Smooth muscle cell (in vitro differentiated cells): ENCODE data around the gene KRTAP16-1. TPM values are rescaled to one million over a fixed set of nuclear protein-coding genes. Genes with fewer than 3 reads are reported as not detected.

Source experiments
- DNase-seq: peaks from one replicate; lab custom pipeline; 2025; ENCODE audit not compliant: unreplicated experiment; lab: John Stamatoyannopoulos, UW
- H2AFZ ChIP-seq: fragments of 200-600 bp; sonication (generic); 2 replicates; pipeline ENCODE4 v1.6.0; 2016; ENCODE audit warnings: antibody characterized with exemption, low read depth, mild to moderate bottlenecking
- H3F3A ChIP-seq: fragments of 200-600 bp; sonication (generic); 2 replicates; pipeline ENCODE4 v1.6.0; 2017; ENCODE audit warnings: antibody characterized with exemption, low read depth
- H3K27ac ChIP-seq: fragments of 200-600 bp; sonication (generic); 2 replicates; pipeline ENCODE4 v1.5.1; 2016; ENCODE audit warnings: low read depth, mild to moderate bottlenecking
- H3K27me3 ChIP-seq: fragments of 200-600 bp; sonication (generic); 2 replicates; pipeline ENCODE4 v1.6.1; 2016; ENCODE audit warnings: low read depth, mild to moderate bottlenecking
- H3K36me3 ChIP-seq: fragments of 200-600 bp; sonication (generic); 2 replicates; pipeline ENCODE4 v1.5.1; 2016; ENCODE audit warnings: low read depth
- H3K4me1 ChIP-seq: fragments of 200-600 bp; sonication (generic); 2 replicates; pipeline ENCODE4 v1.5.1; 2016; ENCODE audit warnings: low read depth
- H3K4me2 ChIP-seq: fragments of 200-600 bp; sonication (generic); 2 replicates; pipeline ENCODE4 v1.6.0; 2016; ENCODE audit warnings: mild to moderate bottlenecking
- H3K4me3 ChIP-seq: fragments of 200-600 bp; sonication (generic); 2 replicates; pipeline ENCODE4 v1.5.1; 2016; ENCODE audit warnings: mild to moderate bottlenecking
- H3K79me2 ChIP-seq: fragments of 200-600 bp; sonication (generic); 2 replicates; pipeline ENCODE4 v1.6.0; 2016; ENCODE audit warnings: low read depth, mild to moderate bottlenecking
- H3K9ac ChIP-seq: fragments of 200-600 bp; sonication (generic); 2 replicates; pipeline ENCODE4 v1.6.0; 2016; ENCODE audit warnings: low read depth
- H3K9me3 ChIP-seq: fragments of 200-600 bp; sonication (generic); replicated peaks from 2 replicates; pipeline ENCODE4 v1.5.1; 2016; ENCODE audit warnings: low read depth
- H4K20me1 ChIP-seq: fragments of 200-600 bp; sonication (generic); 2 replicates; pipeline ENCODE4 v1.6.0; 2016; ENCODE audit warnings: low read depth
- WGBS: methylation state at CpG from one replicate; pipeline ENCODE4 v1.1.7; 2016; ENCODE audit warnings: low lambda C conversion rate; 5-methylcytosine and 5-hydroxymethylcytosine counted together
- polyA plus RNA-seq: library from polyadenylated mRNA; unstranded; fragments of >200 nt; fragmentation: Nextera tagmentation; extraction: Ambion mirVana; gene quantifications from 2 replicates; pipeline ENCODE4 v1.2.1, GENCODE V29; 2016
- total RNA-seq: library from RNA; depleted of rRNA; stranded (reverse); fragments of >200 nt; gene quantifications from 2 replicates; pipeline ENCODE4 v1.2.3, GENCODE V29; 2014
- TF ChIP-seq, protein P1 (sequence below): fragments of 200-600 bp; sonication (generic); IDR thresholded peaks from 2 replicates; pipeline ENCODE4 v1.5.1; 2017; ENCODE audit warnings: borderline replicate concordance, mild to moderate bottlenecking, antibody characterized with exemption; ENCODE audit not compliant: insufficient read depth, poor library complexity, severe bottlenecking

The KRTAP16-1 gene
- total and polyA plus RNA-seq, 2 experiments from 2014 or later: not detected

DNA sequence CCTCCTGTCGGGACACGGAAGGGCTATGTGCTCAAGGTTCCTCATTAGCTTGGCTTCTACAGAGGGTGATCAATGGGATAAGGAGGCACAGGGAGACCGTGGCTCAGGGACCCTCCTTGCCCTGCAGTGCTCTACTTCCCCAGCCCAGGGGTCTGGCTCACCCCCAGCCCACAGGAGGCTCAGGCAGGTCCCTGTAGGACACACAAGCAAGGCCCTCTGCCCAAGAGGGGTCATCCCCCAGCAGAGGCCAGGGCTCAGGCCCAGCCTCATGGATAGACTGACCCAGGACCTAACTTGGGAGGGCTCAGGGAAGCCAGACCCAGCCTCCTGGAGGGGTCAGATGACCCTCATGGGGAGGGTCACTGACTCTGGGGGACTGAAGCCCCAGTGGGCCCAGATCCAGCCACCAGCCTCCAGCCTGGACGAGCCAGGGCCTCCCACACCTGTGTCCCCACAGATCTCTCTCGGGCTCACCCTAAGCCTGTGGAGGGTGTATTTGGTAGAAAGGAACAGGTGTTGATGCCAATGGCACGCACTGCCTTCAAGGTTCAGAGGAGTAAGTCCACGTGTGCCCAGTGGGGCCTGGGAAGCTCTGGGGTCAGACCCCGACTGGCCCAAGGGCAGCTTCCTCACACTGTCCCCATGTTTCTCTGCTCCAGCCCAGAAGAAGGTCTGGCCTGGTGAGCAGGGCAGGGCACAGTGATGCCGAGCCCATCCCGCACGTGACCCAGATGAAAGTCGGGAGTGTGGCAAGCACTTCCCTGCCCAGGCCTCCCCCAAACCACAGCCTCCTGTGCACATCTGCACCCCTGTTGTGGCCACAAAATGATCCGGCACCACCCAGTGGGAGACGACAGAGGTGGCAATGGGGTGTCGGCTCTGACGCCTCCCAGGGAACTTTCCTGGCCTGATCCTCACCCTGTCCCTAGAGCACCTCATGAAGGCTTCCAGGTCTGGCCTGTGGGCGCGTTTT, 17.4 kb upstream of the KRTAP16-1 start:
- DNase-seq: no peak
- no peaks in the 10 kb centered on the region for H4K20me1 ChIP-seq
- no peak overlapping the region for H3K9ac ChIP-seq
- H3K36me3 ChIP-seq: no peaks in the 10 kb centered on the region
- H3K79me2 ChIP-seq: no peaks in the 10 kb centered on the region
- H3K4me1 ChIP-seq: no peaks in the 10 kb centered on the region
- H3K27ac ChIP-seq: no peak overlapping the region
- no peaks in the 10 kb centered on the region for H3K9me3 ChIP-seq
- H2AFZ ChIP-seq: no peak overlapping the region
- H3K4me3 ChIP-seq: no peak overlapping the region
- H3K4me2 ChIP-seq: no peak overlapping the region
- H3K27me3 ChIP-seq: no peaks in the 10 kb centered on the region
- WGBS: 90% methylated on average over 18 of the region's 18 CpGs
- TF ChIP-seq, protein P1, sequence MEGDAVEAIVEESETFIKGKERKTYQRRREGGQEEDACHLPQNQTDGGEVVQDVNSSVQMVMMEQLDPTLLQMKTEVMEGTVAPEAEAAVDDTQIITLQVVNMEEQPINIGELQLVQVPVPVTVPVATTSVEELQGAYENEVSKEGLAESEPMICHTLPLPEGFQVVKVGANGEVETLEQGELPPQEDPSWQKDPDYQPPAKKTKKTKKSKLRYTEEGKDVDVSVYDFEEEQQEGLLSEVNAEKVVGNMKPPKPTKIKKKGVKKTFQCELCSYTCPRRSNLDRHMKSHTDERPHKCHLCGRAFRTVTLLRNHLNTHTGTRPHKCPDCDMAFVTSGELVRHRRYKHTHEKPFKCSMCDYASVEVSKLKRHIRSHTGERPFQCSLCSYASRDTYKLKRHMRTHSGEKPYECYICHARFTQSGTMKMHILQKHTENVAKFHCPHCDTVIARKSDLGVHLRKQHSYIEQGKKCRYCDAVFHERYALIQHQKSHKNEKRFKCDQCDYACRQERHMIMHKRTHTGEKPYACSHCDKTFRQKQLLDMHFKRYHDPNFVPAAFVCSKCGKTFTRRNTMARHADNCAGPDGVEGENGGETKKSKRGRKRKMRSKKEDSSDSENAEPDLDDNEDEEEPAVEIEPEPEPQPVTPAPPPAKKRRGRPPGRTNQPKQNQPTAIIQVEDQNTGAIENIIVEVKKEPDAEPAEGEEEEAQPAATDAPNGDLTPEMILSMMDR: no peak
- no peaks in the 10 kb centered on the region for H3F3A ChIP-seq

DNA sequence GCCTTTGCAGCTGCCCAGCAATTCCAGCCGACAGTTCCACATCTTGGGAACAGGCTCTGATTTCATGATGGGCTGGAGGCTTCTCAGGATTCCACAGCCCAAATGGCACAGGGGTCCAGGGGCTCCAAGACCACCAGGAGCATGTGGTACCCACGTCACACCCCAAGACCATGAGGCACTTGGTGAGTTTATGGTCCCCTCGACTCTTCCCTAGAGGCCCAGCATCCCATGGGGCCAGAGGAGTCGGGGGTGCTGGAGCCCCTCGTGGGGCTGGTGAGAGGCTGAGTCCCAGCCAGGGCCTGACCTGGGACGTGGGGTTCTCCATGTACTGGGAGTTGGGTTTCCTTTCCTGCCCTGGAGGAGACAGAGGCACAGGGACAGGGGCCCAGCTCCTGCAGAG, 16.5 kb upstream of the KRTAP16-1 start:
- Histone ChIP-seq H3F3A (no peaks in the 10 kb centered on the region), H3K9ac (no peak overlapping the region), H2AFZ (no peak overlapping the region), H3K4me3 (no peak overlapping the region), H3K79me2 (no peaks in the 10 kb centered on the region), H3K27ac (no peak overlapping the region), H3K4me2 (no peak overlapping the region), H3K36me3 (no peaks in the 10 kb centered on the region), H3K27me3 (no peaks in the 10 kb centered on the region), H3K9me3 (no peaks in the 10 kb centered on the region), H3K4me1 (no peaks in the 10 kb centered on the region), H4K20me1 (no peaks in the 10 kb centered on the region)
- WGBS: 93% methylated on average over 6 of the region's 6 CpGs
- TF ChIP-seq, protein P1: no peak
- DNase-seq: no peak

DNA sequence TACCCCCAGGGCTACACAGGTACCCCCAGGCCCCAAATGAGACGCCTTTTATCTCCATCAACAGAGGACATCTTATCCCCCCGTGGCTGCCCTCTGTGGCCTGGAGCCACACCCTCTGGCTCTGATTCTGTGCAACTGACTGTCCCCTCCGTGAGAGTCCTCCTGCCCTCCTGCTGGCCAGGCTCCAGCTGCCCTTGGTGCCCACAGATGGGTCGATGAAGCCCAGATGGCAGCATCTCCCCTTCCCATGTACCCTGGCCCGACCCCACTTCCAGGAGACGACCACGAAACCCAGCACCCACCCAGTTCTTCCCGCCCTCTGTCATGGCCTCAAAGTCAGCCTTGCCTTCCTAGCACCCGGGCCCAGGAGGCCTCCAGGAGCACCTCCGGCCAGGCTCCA, 16.0 kb upstream of the KRTAP16-1 start:
- DNase-seq: no peak
- H3K79me2 ChIP-seq: no peaks in the 10 kb centered on the region
- H3K4me2 ChIP-seq: no peak overlapping the region
- H2AFZ ChIP-seq: no peak overlapping the region
- no peak overlapping the region for H3K4me3 ChIP-seq
- TF ChIP-seq, protein P1: no peak
- WGBS: 85% methylated on average over 10 of the region's 10 CpGs
- no peaks in the 10 kb centered on the region for H3K27me3 ChIP-seq
- no peaks in the 10 kb centered on the region for H3K9me3 ChIP-seq
- no peaks in the 10 kb centered on the region for H3K4me1 ChIP-seq
- no peak overlapping the region for H3K27ac ChIP-seq
- no peaks in the 10 kb centered on the region for H4K20me1 ChIP-seq
- no peak overlapping the region for H3K9ac ChIP-seq
- no peaks in the 10 kb centered on the region for H3F3A ChIP-seq
- H3K36me3 ChIP-seq: no peaks in the 10 kb centered on the region
